Sigmoid colon (tissue), 4 donors: ENCODE results near the gene CCNC.

Experiments used
- POLR2AphosphoS5 ChIP-seq, 4 donors: sonication (generic); formaldehyde crosslinking; IDR thresholded peaks; one replicate each; pipeline ENCODE4 v1.6.1; 2017; ENCODE audit warnings: antibody characterized with exemption in 4 of 4
- TF ChIP-seq, protein P1 (sequence below), 4 experiments: fragments of 450-650 bp in 3 of 4; fragments of 200-600 bp in 1 of 4; IDR thresholded peaks; one replicate each; pipeline ENCODE4 v1.5.1; 2016 to 2019; ENCODE audit warnings: antibody characterized with exemption in 4 of 4, mild to moderate bottlenecking in 3 of 4, moderate library complexity in 2 of 4

GRCh38 chr6:99613409-99613704 is 44.9 kb upstream of the CCNC start:
- no peak for TF ChIP-seq POLR2AphosphoS5 (IDR thresholded peaks at IDR 0.05)
- TF ChIP-seq, protein P1, sequence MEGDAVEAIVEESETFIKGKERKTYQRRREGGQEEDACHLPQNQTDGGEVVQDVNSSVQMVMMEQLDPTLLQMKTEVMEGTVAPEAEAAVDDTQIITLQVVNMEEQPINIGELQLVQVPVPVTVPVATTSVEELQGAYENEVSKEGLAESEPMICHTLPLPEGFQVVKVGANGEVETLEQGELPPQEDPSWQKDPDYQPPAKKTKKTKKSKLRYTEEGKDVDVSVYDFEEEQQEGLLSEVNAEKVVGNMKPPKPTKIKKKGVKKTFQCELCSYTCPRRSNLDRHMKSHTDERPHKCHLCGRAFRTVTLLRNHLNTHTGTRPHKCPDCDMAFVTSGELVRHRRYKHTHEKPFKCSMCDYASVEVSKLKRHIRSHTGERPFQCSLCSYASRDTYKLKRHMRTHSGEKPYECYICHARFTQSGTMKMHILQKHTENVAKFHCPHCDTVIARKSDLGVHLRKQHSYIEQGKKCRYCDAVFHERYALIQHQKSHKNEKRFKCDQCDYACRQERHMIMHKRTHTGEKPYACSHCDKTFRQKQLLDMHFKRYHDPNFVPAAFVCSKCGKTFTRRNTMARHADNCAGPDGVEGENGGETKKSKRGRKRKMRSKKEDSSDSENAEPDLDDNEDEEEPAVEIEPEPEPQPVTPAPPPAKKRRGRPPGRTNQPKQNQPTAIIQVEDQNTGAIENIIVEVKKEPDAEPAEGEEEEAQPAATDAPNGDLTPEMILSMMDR (IDR thresholded peaks at IDR 0.05) = peak in 1 of 4 experiments; percentile 45
